ENCODE measurements around the gene LRBA.
"Not testable (repeated sequence)": the region's sequence is repeated elsewhere in the genome, so short reads cannot be mapped to it uniquely, and the experiment has no call there.

LRBA gene, protein sequence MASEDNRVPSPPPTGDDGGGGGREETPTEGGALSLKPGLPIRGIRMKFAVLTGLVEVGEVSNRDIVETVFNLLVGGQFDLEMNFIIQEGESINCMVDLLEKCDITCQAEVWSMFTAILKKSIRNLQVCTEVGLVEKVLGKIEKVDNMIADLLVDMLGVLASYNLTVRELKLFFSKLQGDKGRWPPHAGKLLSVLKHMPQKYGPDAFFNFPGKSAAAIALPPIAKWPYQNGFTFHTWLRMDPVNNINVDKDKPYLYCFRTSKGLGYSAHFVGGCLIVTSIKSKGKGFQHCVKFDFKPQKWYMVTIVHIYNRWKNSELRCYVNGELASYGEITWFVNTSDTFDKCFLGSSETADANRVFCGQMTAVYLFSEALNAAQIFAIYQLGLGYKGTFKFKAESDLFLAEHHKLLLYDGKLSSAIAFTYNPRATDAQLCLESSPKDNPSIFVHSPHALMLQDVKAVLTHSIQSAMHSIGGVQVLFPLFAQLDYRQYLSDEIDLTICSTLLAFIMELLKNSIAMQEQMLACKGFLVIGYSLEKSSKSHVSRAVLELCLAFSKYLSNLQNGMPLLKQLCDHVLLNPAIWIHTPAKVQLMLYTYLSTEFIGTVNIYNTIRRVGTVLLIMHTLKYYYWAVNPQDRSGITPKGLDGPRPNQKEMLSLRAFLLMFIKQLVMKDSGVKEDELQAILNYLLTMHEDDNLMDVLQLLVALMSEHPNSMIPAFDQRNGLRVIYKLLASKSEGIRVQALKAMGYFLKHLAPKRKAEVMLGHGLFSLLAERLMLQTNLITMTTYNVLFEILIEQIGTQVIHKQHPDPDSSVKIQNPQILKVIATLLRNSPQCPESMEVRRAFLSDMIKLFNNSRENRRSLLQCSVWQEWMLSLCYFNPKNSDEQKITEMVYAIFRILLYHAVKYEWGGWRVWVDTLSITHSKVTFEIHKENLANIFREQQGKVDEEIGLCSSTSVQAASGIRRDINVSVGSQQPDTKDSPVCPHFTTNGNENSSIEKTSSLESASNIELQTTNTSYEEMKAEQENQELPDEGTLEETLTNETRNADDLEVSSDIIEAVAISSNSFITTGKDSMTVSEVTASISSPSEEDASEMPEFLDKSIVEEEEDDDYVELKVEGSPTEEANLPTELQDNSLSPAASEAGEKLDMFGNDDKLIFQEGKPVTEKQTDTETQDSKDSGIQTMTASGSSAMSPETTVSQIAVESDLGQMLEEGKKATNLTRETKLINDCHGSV (N-terminal part only)

DNA sequence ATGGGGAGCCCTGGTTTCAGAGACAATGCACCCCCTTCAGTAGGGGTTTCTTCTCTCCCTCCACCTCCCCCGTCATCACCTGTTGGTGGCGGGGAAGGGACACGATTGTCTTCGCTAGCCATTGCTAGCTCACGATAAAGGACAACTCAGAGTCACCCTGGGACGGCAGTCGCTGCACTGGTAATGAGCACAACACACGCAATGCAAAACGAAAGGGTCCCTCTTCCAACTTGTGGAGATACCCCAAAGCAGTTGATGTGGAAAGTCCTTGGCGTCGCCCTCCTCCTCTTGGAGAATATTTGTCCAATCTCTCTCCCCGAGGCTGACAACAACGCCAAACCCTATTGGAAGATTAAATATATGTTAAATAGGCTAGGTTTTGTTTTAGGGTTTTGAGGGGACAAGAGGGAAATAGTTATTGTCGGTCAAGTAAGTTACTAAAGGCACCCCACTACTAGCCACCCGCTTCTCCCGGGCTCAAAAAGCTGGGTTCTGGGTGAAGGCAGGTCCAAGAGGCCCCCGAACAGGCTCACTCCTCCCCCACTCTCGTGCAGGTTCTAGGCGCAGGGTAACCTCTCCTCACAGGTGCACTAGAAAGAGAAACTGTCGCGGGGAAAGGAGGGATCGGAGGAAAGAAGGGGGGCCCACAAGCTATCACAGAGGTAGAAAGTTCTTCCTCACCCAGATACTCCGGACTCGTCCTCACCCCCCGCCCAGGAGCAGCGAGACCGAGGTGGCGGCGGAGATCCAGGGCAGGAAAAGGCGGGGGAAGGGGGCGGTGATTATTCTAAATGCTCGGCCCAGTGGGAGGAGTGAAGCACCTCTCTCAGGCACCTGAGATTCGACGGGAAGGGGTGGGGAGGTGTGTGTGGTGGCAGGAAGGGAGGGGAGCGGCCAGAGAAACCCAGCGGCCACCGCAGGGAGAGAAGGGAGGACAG, at the start of gene LRBA:
Gene LRBA (minus strand): TSS at position 764 of the 938 bp plus-strand sequence. CDS start 642 bp downstream, at position 122.
- DNase-seq (ENCODE audit: low read depth in 2 of 2) = peak; percentile 72 to 75

DNA sequence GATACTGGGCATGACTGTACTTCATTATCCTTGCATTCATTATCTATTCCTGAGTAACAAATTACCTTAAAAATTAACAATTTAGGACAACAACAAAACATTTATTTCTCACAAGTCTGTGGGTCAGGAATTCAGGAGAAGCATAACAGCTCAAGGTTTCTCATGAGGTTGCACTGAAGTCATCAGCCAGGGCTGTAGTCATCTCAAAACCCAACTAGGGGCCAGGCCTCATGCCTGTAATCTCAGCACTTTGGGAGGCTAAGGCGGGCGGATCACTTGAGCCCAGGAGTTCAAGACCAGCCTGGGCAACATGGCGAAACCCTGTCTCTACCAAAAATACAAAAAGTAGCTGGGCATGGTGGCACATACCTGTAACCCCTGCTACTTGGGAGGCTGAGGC, 48.1 kb upstream of the LRBA start:
- not testable (repeated sequence) for DNase-seq (ENCODE audit: low read depth in 2 of 2)

DNA sequence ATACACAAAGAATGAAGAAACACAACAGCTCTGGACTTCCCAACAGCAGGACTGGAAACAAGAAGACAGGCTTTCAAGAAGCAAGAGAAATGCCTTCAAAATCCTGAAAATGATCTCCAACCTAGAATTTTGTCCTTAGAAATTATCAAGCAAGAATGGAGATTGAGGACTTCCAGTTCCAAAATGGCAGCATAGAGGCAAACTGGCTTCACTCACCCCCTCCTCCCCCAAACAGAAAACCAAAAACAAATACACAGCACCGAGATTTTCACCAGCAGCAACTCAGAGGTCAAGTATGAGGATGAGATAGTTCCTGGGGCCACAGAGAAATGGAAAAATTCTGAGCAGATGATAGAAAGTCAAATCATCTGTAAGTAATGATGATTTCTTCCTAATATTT, 40.5 kb upstream of the LRBA start:
- DNase-seq (ENCODE audit: low read depth in 2 of 2) = no peak

DNA sequence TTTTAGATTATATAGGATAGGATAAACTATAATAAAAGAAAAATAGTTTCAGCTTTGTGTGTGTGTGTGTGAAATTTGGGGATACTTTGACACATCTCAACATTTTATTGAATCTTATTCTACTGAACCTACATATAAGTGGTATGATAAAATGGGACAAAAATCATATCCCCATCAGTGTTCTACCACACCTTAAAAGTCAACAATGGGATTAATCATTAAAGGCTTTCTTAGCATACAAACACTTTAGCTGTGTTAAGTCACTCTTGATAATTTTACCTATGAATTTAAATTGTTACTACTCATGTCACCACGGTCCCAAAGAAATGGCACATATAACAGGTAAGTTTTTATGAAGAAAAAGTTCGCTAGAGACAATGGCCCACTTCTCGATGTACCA, 37.7 kb upstream of the LRBA start:
- DNase-seq (ENCODE audit: low read depth in 2 of 2) = no peak

DNA sequence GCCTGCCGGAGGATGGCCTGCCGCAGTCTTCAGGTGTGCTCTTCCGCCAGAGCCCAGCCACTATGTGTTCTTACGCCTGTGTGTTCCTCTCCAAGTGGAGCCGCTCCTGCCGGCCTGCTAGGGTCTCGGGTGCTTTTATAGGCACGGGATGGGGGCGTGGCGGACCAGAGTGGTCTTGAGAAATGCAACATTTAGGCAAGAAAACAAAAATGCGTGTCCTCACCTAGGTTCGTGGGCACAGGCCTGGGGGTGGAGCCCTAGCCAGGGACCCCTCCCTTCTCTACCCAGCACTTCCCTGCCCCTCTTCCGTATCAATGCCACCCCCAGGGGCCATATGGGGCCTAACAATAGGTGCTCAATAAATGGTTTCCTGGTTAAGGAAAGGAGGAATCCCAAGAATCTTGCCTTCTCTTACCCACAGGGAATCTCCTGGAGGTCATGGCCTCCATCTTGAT, 34.4 kb upstream of the LRBA start:
- DNase-seq (ENCODE audit: low read depth in 2 of 2) = no peak

DNA sequence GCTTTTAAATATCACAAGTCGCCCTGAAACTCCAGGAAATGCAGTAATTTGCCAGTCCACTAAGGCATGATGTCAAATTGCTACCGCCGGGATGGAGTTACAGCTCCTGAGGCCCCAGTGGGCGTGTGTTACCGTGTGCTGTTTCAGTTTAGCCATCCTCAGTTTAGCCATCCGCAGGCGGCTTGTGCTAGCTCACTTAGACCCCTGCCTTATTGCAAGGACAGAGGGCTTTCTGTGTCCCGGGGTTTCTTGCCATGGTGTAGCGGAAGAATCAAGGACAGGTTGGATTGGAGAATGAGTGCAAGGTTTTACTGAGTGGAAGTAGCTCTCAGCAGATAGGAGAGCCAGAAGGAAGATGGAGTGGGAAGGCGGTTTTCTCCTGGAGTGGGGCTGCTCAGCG, 33.8 kb upstream of the LRBA start:
- DNase-seq (ENCODE audit: low read depth in 2 of 2) = no peak

DNA sequence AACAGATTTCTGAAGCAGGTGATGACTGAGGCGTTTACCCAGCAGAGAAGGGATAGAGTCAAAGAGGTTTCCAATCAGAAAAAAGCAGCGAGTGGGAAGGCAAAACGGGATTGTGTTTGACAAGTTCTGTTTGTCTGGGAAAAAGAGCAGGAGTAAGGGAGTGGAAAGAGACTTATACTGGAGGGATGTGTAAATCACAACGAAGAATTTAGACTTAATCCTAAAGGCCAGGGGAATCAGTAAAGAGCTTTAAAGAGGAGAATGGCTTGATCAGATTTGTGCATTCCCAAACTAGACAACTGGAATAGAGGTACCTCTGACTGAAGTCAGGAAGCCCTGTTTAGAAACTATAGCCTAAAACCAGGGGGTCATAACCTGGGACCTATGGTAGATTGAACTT, 31.5 kb upstream of the LRBA start:
- DNase-seq (ENCODE audit: low read depth in 2 of 2) = no peak

DNA sequence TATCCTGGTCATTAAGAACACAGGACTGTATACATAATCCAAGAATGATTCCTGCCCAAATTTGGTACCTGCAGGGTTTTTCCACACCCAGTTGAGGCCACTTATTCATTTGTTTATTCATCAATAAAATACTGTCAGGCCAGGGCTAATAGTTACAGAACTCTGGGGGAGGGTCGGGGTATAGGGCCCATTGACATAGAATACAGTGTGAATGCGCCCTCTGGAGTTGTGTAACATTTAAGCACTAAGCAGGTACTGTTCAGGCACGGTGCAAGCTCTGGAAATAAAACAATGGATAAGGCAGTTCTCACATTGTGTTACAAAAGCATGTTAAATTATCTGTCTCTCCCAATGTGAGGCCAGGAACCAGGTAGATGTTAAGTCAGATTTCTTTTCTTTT, 30.8 kb upstream of the LRBA start:
- no peak for DNase-seq (ENCODE audit: low read depth in 2 of 2)

DNA sequence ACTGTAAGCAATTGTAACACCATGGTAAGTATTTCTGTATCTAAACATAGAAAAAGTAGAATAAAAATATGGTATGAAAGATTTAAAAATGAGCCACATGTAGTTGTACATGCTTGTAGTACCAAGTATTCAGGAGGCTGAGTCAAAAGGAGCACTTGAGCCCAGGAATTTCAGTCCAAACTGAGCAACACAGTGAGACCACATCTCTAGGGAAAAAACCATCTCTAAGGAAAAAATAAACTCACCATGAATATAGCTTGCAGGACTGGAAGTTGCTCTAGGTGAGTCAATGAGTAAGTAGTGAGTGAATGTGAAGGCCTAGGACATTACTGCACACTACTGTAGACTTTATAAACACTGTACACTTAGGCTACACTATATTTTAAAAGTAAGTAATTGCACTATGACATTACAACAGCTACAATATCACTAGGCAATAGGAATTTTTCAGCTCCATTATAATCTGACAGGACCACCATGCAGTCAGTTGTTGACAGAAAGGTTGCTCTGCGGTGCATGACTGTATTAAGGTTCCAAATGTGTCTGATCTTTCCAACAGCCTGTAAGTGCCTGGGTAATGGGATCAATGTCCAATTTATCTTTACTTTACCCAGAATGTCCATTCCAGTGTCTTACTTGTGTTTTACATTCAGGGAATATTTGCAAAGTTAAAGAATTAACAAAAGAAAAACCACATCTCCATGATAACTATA, 28.9 kb upstream of the LRBA start:
- no peak for DNase-seq (ENCODE audit: low read depth in 2 of 2)

DNA sequence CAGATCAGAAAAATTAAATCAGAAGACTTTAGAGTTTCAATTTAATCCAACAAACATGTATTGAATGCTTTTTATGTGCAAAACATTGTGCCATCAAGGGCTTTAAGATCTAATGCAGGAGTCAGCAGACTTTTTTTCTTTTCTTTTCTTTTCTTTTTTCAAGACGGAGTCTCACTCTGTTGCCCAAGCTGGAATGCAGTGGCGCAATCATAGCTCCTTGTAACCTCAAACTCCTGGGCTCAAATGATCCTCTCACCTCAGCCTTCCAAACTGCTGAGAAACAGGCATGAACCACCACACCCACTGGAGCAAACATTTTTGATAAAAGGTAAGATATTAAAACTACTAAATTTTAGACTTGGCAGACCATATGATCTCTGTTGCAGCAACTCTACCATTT, 24.6 kb upstream of the LRBA start:
- DNase-seq (ENCODE audit: low read depth in 2 of 2) = no peak

DNA sequence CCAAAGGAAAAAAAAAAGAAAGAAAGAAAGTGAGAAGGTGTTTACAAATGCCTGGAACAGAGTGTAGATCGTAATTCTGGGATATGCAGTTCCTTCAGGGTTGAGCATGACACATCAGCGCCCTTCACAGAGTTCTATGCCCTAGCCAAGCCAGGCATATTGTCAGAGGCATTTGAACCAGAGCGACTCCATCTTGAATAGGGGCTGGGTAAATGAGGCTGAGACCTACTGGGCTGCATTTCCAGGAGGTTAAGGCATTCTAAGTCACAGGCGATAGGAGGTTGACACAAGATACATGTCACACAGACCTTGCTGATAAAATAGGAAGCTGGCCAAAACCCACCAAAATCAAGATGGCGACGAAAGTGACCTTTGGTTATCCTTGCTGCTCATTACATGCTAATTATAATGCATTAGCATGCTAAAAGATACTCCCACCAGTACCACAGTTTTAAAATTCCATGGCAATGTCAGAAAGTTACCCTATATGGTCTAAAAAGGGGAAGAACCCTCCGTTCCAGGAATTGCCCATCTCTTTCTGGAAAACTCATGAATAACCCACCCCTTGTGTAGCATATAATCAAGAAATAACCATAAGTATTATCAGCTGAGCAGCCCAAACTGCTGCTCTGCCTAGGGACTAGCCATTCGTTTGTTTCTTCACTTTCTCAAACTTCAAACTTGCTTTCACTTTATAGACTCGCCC, 23.5 kb upstream of the LRBA start:
- no peak for DNase-seq (ENCODE audit: low read depth in 2 of 2)

DNA sequence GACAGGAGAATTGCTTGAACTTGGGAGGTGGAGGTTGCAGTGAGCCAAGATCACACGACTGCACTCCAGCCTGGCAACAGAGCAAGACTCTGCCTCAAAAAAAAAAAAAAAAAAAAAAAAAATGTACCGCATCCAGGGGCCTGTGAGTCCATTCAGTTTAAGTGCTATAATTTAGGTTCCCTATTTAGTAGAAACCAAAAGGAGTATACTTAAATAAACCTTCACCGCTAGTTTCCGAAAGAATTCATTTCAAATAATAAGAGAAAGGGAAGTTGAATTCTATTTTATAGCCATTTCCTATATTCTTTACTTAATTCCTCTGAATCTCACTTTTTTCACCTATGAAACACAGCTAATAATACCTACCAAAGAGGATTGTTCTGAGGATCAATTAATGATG, 20.8 kb upstream of the LRBA start:
- DNase-seq (ENCODE audit: low read depth in 2 of 2) = no peak

DNA sequence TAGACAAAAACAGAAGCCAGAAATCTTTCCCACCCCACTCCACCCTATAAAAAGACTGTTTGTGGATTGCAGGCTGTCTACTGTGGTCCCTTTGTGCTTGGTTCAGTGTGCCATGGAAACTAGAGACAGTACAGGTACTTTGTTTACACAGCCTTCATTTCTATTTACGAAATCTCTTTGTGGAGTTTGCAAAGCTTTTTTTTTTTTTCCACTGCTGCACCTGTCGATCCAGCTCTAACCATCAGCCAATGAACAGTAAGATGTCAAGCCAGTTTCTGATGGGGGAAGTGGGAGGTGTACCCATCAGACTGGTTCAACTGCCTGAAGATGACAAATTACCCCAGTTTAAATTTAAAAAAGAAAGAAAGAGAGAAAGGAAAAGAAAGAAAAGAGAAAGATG, 20.2 kb upstream of the LRBA start:
- no peak for DNase-seq (ENCODE audit: low read depth in 2 of 2)

DNA sequence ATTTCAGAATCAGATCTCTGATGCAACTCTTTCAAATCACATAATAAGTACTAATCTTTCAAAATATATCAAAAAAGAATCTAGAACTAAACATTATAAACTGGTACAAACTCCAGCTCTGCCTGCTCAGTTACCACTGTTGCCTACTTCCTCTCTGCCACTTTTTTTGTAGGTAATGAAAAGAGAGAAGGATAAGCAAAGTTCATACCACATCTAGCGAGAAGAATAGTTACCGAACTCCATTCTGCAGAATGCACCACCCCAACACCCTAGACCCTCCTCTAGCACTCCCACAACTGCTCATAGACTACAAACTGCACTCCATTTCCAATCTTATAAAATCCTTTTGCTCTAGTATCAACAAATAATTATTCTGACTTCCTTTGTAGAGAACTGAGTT, 19.7 kb upstream of the LRBA start:
- DNase-seq (ENCODE audit: low read depth in 2 of 2) = no peak

DNA sequence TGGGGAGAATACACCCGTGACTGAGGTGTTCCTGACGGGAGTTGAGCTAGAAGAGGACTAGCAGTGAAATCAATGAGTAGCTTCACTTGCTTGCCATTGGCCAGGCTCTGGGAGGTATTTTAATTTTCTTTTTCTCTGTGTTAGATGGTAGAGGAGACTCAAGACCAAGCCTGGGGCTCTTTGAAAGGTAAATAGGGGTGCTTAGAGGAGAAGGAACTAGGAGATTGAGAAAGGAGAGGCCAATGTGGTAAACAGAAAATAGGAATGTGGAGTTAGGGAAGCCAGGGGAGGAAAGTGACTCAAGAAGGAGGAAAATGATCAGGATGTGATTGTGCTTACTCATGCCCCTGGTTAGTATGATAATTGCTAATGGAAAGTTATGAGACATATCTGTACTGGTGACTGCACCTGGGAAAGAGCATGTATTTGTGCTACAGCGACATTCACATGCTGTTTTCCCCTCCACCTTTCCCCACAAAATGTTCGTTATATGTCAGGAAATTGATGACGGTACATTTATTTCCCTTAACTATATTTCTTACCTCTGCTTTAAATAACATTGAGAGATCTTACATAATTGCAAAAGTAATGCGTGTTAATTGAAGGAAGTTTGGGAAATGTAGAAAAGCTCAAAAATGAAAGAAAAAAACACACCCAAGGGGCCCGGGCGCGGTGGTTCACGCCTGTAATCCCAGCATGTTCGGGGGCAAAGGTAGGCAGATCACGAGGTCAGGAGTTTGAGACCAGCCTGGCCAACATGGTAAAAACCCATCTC, 16.9 kb upstream of the LRBA start:
- no peak for DNase-seq (ENCODE audit: low read depth in 2 of 2)

DNA sequence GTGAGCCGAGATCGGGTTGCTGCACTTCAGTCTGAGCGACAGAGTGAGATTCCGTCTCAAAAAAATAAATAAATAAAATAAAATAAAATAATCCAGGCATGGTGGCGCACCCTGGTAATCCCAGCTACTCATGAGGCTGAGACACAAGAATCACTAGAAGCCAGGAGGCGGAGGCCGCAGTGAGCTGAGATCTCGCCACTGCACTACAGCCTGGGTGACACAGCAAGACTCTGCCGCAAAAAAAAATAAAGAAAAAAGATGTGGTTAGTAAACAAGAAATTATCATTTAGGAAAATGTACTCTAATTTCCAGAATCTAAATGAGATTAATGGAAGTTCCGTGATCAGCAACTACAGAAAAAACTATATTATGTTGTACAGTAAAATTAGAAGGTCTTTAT, 14.5 kb upstream of the LRBA start:
- no peak for DNase-seq (ENCODE audit: low read depth in 2 of 2)

DNA sequence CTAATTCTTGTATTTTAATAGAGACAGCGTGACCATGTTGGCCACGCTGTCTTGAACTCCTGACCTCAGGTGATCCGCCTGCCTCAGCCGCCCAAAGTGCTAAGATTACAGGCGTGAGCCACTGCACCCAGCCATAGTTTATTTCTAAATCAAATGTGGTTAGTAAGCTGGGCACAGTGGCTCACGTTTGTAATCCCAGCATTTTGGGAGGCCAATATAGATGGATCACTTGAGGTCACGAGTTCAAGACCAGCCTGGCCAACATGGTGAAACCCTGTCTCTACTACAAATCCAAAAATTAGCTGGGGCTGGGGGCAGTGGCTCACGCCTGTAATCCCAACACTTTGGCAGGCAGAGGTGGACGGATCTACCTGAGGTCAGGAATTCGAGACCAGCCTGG, 13.9 kb upstream of the LRBA start:
- not testable (repeated sequence) for DNase-seq (ENCODE audit: low read depth in 2 of 2)

DNA sequence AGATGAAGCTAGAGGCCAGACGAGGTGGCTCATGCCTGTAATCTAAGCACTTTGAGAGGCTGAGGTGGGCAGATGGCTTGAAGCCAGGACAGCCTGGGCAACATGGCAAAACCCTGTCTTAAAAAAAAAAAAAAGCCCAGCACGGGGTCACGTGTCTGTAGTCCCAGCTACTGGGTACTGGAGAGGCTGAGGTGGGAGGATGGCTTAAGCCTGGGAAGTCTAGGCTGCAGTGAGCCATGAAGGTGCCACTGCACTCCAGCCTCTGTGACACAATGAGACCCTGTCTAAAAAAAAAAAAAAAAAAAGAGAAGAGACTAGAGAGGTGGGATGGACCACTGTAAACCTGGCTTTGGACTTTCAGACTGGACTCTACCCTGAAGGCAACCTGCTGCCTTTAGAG, 10.7 kb upstream of the LRBA start:
- no peak for DNase-seq (ENCODE audit: low read depth in 2 of 2)

DNA sequence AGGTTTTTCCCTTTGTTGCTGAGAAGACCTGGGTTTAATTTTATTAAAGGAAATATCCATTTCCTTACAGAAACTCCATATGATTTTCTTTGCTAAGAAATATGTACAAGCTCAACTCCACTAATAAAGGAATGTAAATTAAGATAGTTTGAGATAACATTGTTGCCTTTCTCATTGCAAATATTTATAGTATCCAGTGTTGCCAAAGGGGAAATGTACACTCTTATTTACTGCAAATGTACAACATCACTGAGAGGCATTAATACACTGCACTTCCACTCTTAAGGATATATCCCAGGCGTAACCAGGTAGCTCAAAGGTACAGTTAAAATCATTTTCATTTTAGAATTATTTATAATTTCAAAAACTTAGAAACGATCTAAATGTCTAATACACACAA, 7.5 kb upstream of the LRBA start:
- no peak for DNase-seq (ENCODE audit: low read depth in 2 of 2)

Measured in stimulated activated CD8-positive, alpha-beta memory T cell treated with anti-CD3 and anti-CD28 coated beads, Interleukin-7, amount 100 ng/mL, for 4 hours (primary cell).